Endothelial cell of umbilical vein (primary cell): Measurements from ENCODE around the gene AP2B1. TPM values are rescaled to one million over a fixed set of nuclear protein-coding genes. Genes with fewer than 3 reads are reported as not detected.

Experiments
- BruUV-seq: library from RNA; stranded (reverse); fragments of 400-500 nt; replicated peaks from 2 replicates; lab custom pipeline; 2021; lab: Mats Ljungman, UMichigan
- CTCF ChIA-PET: fragments of 300-600, 350-600 bp; sonication (Branson Sonifier 250); formaldehyde crosslinking; loops from one replicate; lab custom pipeline; 2021; ENCODE audit warnings: antibody characterized with exemption, inconsistent platforms; lab: Charles Lee
- POLR2A ChIA-PET: fragments of 300-600, 350-600 bp; sonication (Branson Sonifier 250); formaldehyde crosslinking; loops from one replicate; lab custom pipeline; 2021; ENCODE audit warnings: antibody characterized with exemption, inconsistent platforms; lab: Charles Lee
- DNase-seq: peaks from one replicate; pipeline ENCODE4 v3.0.0-alpha.2; 2011; ENCODE audit warnings: low read depth, low spot score
- FAIRE-seq: peaks from 2 replicates; lab custom pipeline; 2011; peaks lifted over from hg19 to GRCh38; lab: Jason Lieb, UNC
- H2AFZ ChIP-seq: 2 replicates; pipeline ENCODE4 v1.6.0; 2012; ENCODE audit warnings: low read depth, low read length, control low read depth, inconsistent platforms
- H3K27ac ChIP-seq: 2 replicates; pipeline ENCODE4 v1.5.1; 2011; ENCODE audit warnings: low read depth, mild to moderate bottlenecking, control low read depth, low read length, moderate library complexity; ENCODE audit not compliant: insufficient read depth
- H3K27me3 ChIP-seq, 2 experiments: 2 replicates each; pipeline versions ENCODE4 v1.6.0 to v1.6.1; 2011; ENCODE audit warnings: low read length in 2 of 2, mixed read lengths in 1 of 2; ENCODE audit not compliant: control insufficient read depth in 2 of 2, insufficient read depth in 2 of 2
- H3K36me3 ChIP-seq, 2 experiments: 2 replicates in 1 of 2; 3 replicates in 1 of 2; pipeline ENCODE4 v1.5.1; 2011; ENCODE audit warnings: low read length in 2 of 2, mild to moderate bottlenecking in 1 of 2, moderate library complexity in 1 of 2; ENCODE audit not compliant: control insufficient read depth in 2 of 2, insufficient read depth in 2 of 2; ENCODE audit errors: extremely low read depth in 1 of 2
- H3K4me1 ChIP-seq: 3 replicates; pipeline ENCODE4 v1.5.1; 2011; ENCODE audit warnings: mild to moderate bottlenecking, low read length; ENCODE audit not compliant: control insufficient read depth, insufficient read depth; ENCODE audit errors: extremely low read depth
- H3K4me2 ChIP-seq: 2 replicates; pipeline ENCODE4 v1.6.1; 2011; ENCODE audit warnings: low read length, control low read depth, mixed read lengths; ENCODE audit not compliant: insufficient read depth
- H3K4me3 ChIP-seq, 3 experiments: fragments of 200-600 bp in 1 of 3; sonication (generic), shearing (Covaris generic) in 1 of 3; replicated peaks in 1 of 3; 2 replicates each; pipeline ENCODE4 v1.5.1; 2011 to 2016; ENCODE audit warnings: control low read depth in 3 of 3, low read length in 3 of 3, mild to moderate bottlenecking in 2 of 3, inconsistent platforms in 1 of 3, low read depth in 1 of 3, moderate library complexity in 1 of 3; ENCODE audit not compliant: insufficient read depth in 1 of 3
- H3K79me2 ChIP-seq: 2 replicates; pipeline ENCODE4 v1.6.0; 2012; ENCODE audit warnings: low read length, inconsistent platforms; ENCODE audit not compliant: control insufficient read depth, insufficient read depth
- H3K9ac ChIP-seq: replicated peaks from 2 replicates; pipeline ENCODE3; 2011; ENCODE audit warnings: low read length, control low read depth; ENCODE audit not compliant: insufficient read depth; ENCODE audit errors: extremely low read depth
- H3K9me1 ChIP-seq: replicated peaks from 3 replicates; pipeline ENCODE4 v1.6.0; 2011; ENCODE audit warnings: mild to moderate bottlenecking, low read length; ENCODE audit not compliant: control insufficient read depth, insufficient read depth; ENCODE audit errors: extremely low read depth
- H3K9me3 ChIP-seq: replicated peaks from 2 replicates; pipeline ENCODE4 v1.5.1; 2012; ENCODE audit warnings: low read length, inconsistent platforms; ENCODE audit not compliant: control insufficient read depth, insufficient read depth
- H4K20me1 ChIP-seq: replicated peaks from 2 replicates; pipeline ENCODE3; 2011; ENCODE audit warnings: mild to moderate bottlenecking, low read length; ENCODE audit not compliant: control insufficient read depth, insufficient read depth; ENCODE audit errors: extremely low read depth
- EZH2 ChIP-seq: IDR thresholded peaks from 2 replicates; pipeline ENCODE4 v1.6.1; 2012; ENCODE audit warnings: borderline replicate concordance, low read depth, mild to moderate bottlenecking, moderate library complexity, low read length, inconsistent platforms; ENCODE audit not compliant: severe bottlenecking
- FOS ChIP-seq: IDR thresholded peaks from 2 replicates; pipeline ENCODE4 v1.6.1; 2011; ENCODE audit warnings: mild to moderate bottlenecking, low read length, moderate library complexity, borderline replicate concordance; ENCODE audit not compliant: insufficient read depth
- GATA2 ChIP-seq: IDR thresholded peaks from 2 replicates; pipeline ENCODE4 v1.7.0; 2011; ENCODE audit warnings: low read depth, mild to moderate bottlenecking, moderate library complexity, mixed read lengths, low read length; ENCODE audit not compliant: insufficient read length, insufficient read depth
- JUN ChIP-seq: IDR thresholded peaks from 2 replicates; pipeline ENCODE4 v1.6.1; 2011; ENCODE audit warnings: borderline replicate concordance, low read depth; ENCODE audit not compliant: insufficient read length, insufficient read depth
- MAX ChIP-seq: IDR thresholded peaks from 2 replicates; pipeline ENCODE4 v1.6.1; 2011; ENCODE audit not compliant: insufficient read depth, insufficient read length
- MYC ChIP-seq: IDR thresholded peaks from one replicate; pipeline ENCODE4 v1.6.1; 2011; ENCODE audit warnings: mild to moderate bottlenecking, low read depth, low read length
- POLR2A ChIP-seq: IDR thresholded peaks from 2 replicates; pipeline ENCODE4 v1.6.1; 2012; ENCODE audit warnings: low read depth, mild to moderate bottlenecking, control low read depth, low read length
- POLR2AphosphoS5 ChIP-seq: IDR thresholded peaks from 2 replicates; pipeline ENCODE4 v1.6.1; 2012; ENCODE audit warnings: low read depth, mild to moderate bottlenecking, control low read depth, low read length, moderate library complexity; ENCODE audit not compliant: insufficient read depth
- dilution Hi-C: fragments of 300-500 bp; cut with MboI; formaldehyde crosslinking; loops from one replicate; pipeline ENCODE4 v1.15.0; 2019; ENCODE audit warnings: low sequenced_read_pairs; ENCODE audit not compliant: extremely low pct_ligation_motif_present
- intact Hi-C: fragments of 100-400 bp; cut with micrococcal nuclease; formaldehyde crosslinking; loops from one replicate; pipeline ENCODE4 v1.10.0; 2022
- polyA plus RNA-seq, 4 experiments: library from polyadenylated mRNA; depleted of rRNA in 3 of 4; stranded (reverse) in 3 of 4; unstranded in 1 of 4; fragments of >200 nt; gene quantifications; 2 replicates each; pipeline versions ENCODE4 v1.2.1 to v1.2.3, GENCODE V29; 2011 to 2012; ENCODE audit warnings: missing spikeins in 1 of 4
- total RNA-seq: library from RNA; stranded (reverse); gene quantifications from 2 replicates; pipeline ENCODE4 v1.2.3, GENCODE V29; 2021
- TF ChIP-seq, protein P1 (sequence below), 2 donors: IDR thresholded peaks; 1 replicate in 1 of 2; 2 replicates in 1 of 2; pipeline ENCODE4 v1.5.1; 2011; ENCODE audit warnings: low read length in 2 of 2, mild to moderate bottlenecking in 2 of 2, moderate library complexity in 2 of 2, control low read depth in 1 of 2, inconsistent platforms in 1 of 2, low read depth in 1 of 2; ENCODE audit not compliant: insufficient read depth in 1 of 2; ENCODE audit errors: extremely low read depth in 1 of 2

AP2B1 gene
- total and polyA plus RNA-seq, 2 donors (not counting 3 experiments of a cell fraction or from before 2014, with no cell fraction given): 106 to 198 TPM

- H3K9ac ChIP-seq: peak overlapping the region; percentile 86
- dilution Hi-C loops (no loop called here), intact Hi-C loops (loop anchor here (1.0 kb wide), 3 partner anchors 10 to 135 kb away; partner anchors contain the start of genes AP2B1 and PEX12)
- peak; percentile 54 for DNase-seq
- H3K4me3 ChIP-seq: peak overlapping the region; percentile 72 to 94 (median 72)
- peak; percentile 70 for FAIRE-seq
- H3K27me3 ChIP-seq: peaks cover 7 to 12% of the 10 kb centered on the region in 2 experiments
- ChIA-PET CTCF (interaction anchor here (1.2 to 2.2 kb wide), 3 partner anchors 10 to 29 kb away, joined by 3 to 12 read pairs (median 7); partner anchors contain the start of gene PEX12), POLR2A (interaction anchor here (1.1 kb wide), 1 partner anchor 10 kb away, joined by 5 read pairs; the partner anchor contains the start of gene PEX12)
- H3K4me1 ChIP-seq: peaks cover 10% of the 10 kb centered on the region
- no peaks in the 10 kb centered on the region for H3K9me1 ChIP-seq
- TF ChIP-seq GATA2 (no peak), MYC (no peak), JUN (no peak), POLR2A (no peak), MAX (no peak), FOS (no peak), EZH2 (no peak), POLR2AphosphoS5 (no peak)
- TF ChIP-seq, protein P1, sequence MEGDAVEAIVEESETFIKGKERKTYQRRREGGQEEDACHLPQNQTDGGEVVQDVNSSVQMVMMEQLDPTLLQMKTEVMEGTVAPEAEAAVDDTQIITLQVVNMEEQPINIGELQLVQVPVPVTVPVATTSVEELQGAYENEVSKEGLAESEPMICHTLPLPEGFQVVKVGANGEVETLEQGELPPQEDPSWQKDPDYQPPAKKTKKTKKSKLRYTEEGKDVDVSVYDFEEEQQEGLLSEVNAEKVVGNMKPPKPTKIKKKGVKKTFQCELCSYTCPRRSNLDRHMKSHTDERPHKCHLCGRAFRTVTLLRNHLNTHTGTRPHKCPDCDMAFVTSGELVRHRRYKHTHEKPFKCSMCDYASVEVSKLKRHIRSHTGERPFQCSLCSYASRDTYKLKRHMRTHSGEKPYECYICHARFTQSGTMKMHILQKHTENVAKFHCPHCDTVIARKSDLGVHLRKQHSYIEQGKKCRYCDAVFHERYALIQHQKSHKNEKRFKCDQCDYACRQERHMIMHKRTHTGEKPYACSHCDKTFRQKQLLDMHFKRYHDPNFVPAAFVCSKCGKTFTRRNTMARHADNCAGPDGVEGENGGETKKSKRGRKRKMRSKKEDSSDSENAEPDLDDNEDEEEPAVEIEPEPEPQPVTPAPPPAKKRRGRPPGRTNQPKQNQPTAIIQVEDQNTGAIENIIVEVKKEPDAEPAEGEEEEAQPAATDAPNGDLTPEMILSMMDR (IDR thresholded peaks at IDR 0.05; ENCODE audit: extremely low read depth in 1 of 2, insufficient read depth in 1 of 2, low read depth in 1 of 2, low read length in 2 of 2): no peak
- H4K20me1 ChIP-seq: no peaks in the 10 kb centered on the region
- H3K36me3 ChIP-seq: peaks cover 0 to 2% of the 10 kb centered on the region in 2 experiments
- peak overlapping the region; percentile 94 for H3K4me2 ChIP-seq
- peak overlapping the region; percentile 83 for H3K27ac ChIP-seq
- H2AFZ ChIP-seq: peak overlapping the region; percentile 62
- H3K9me3 ChIP-seq: no peaks in the 10 kb centered on the region
- H3K79me2 ChIP-seq: peaks cover 30% of the 10 kb centered on the region
- no TSS peak for BruUV-seq
These were observed 18.6 kb upstream of the AP2B1 start for GRCh38 chr17:35568561-35568960.
